GM12878 (cell line): Measurements from ENCODE around the gene SFTPB. TPM values are rescaled to one million over a fixed set of nuclear protein-coding genes. Genes with fewer than 3 reads are reported as not detected.
A peak's percentile ranks its signal among the peaks of the same experiment; 100 is the strongest.

Experiments
- ATAC-seq: fragments of 200-7000 bp; cut with Tn5 transposase; 3 replicates; pipeline ENCODE4 v1.9.1; 2020; ENCODE audit warnings: mild to moderate bottlenecking, moderate library complexity
- BruUV-seq: library from RNA; stranded (reverse); fragments of 400-500 nt; replicated peaks from 2 replicates; lab custom pipeline; 2021; lab: Mats Ljungman, UMichigan
- CTCF ChIA-PET: fragments of 300-600 bp; sonication (Branson Sonifier 250); formaldehyde crosslinking; extraction: SDS; loops from one replicate; lab custom pipeline; 2021; ENCODE audit warnings: inconsistent platforms; lab: Yijun Ruan, JAX
- POLR2A ChIA-PET: fragments of 350-600 bp; formaldehyde crosslinking; extraction: SDS; loops from one replicate; lab custom pipeline; 2021; ENCODE audit warnings: inconsistent platforms; lab: Charles Lee
- RAD21 ChIA-PET: fragments of 300-600 bp; sonication (Branson Sonifier 250); formaldehyde crosslinking; loops from one replicate; lab custom pipeline; 2023; ENCODE audit warnings: antibody characterized with exemption; ENCODE audit not compliant: unreplicated experiment; lab: Charles Lee
- SMC1A ChIA-PET: fragments of 300-600 bp; sonication (Branson Sonifier 250); formaldehyde crosslinking; loops from one replicate; lab custom pipeline; 2023; ENCODE audit not compliant: unreplicated experiment, uncharacterized antibody; lab: Charles Lee
- DNase-seq: peaks from one replicate; pipeline ENCODE4 v3.0.0-alpha.2; 2011; ENCODE audit warnings: low read depth, low spot score
- FAIRE-seq: peaks from 3 replicates; lab custom pipeline; 2011; peaks lifted over from hg19 to GRCh38; lab: Jason Lieb, UNC
- H2AFZ ChIP-seq: 2 replicates; pipeline ENCODE4 v1.6.0; 2011; ENCODE audit warnings: low read depth, low read length, control low read depth; ENCODE audit not compliant: control insufficient read depth
- H3K27ac ChIP-seq: 2 replicates; pipeline ENCODE4 v1.5.1; 2011; ENCODE audit warnings: control low read depth; ENCODE audit not compliant: control insufficient read depth, insufficient read depth
- H3K27me3 ChIP-seq, 2 experiments: replicated peaks in 1 of 2; 2 replicates each; pipeline versions ENCODE4 v1.6.0 to v1.6.1; 2011; ENCODE audit warnings: low read length in 1 of 2; ENCODE audit not compliant: control insufficient read depth in 2 of 2, insufficient read depth in 2 of 2
- H3K36me3 ChIP-seq, 2 experiments: 2 replicates each; pipeline ENCODE4 v1.5.1; 2011; ENCODE audit warnings: low read length in 1 of 2; ENCODE audit not compliant: control insufficient read depth in 2 of 2, insufficient read depth in 2 of 2
- H3K4me1 ChIP-seq: 2 replicates; pipeline ENCODE4 v1.6.1; 2011; ENCODE audit warnings: mild to moderate bottlenecking, low read length, moderate library complexity, mixed read lengths; ENCODE audit not compliant: control insufficient read depth, insufficient read depth
- H3K4me2 ChIP-seq: 2 replicates; pipeline ENCODE4 v1.6.0; 2011; ENCODE audit warnings: control low read depth; ENCODE audit not compliant: control insufficient read depth, insufficient read depth
- H3K4me3 ChIP-seq: fragments of 200-600 bp; sonication (generic); 2 replicates; pipeline ENCODE4 v1.5.1; 2016
- H3K79me2 ChIP-seq: 2 replicates; pipeline ENCODE4 v1.6.0; 2011; ENCODE audit warnings: low read length; ENCODE audit not compliant: control insufficient read depth, insufficient read depth
- H3K9ac ChIP-seq: 2 replicates; pipeline ENCODE4 v1.8.0; 2011; ENCODE audit warnings: low read length, control low read depth, mixed read lengths; ENCODE audit not compliant: control insufficient read depth, insufficient read depth
- H3K9me3 ChIP-seq: replicated peaks from 3 replicates; pipeline ENCODE4 v1.5.1; 2011; ENCODE audit warnings: mild to moderate bottlenecking, low read length; ENCODE audit not compliant: control insufficient read depth, insufficient read depth
- H4K20me1 ChIP-seq: 2 replicates; pipeline ENCODE4 v1.6.0; 2011; ENCODE audit not compliant: control insufficient read depth, insufficient read depth
- EGR1 ChIP-seq, 2 experiments: IDR thresholded peaks; 1 replicate in 1 of 2; 2 replicates in 1 of 2; pipeline ENCODE4 v1.6.1; 2011 to 2012; ENCODE audit warnings: low read depth in 2 of 2, low read length in 2 of 2, borderline replicate concordance in 1 of 2, mild to moderate bottlenecking in 1 of 2, moderate library complexity in 1 of 2
- FOS ChIP-seq: IDR thresholded peaks from 3 replicates; pipeline ENCODE4 v1.6.1; 2011; ENCODE audit warnings: borderline replicate concordance; ENCODE audit not compliant: insufficient read length; ENCODE audit errors: extremely low read depth
- GATAD2B ChIP-seq: fragments of 450-650 bp; conservative IDR thresholded peaks from 2 replicates; pipeline ENCODE4 v1.6.1; 2017; ENCODE audit warnings: low read depth, mild to moderate bottlenecking, moderate library complexity
- JUNB ChIP-seq: IDR thresholded peaks from 2 replicates; pipeline ENCODE4 v1.6.1; 2016; ENCODE audit warnings: antibody characterized with exemption, mild to moderate bottlenecking
- MAX ChIP-seq: IDR thresholded peaks from 2 replicates; pipeline ENCODE4 v1.6.1; 2012; ENCODE audit warnings: low read depth, low read length, improper control_type of control experiment
- NFIC ChIP-seq: IDR thresholded peaks from 2 replicates; pipeline ENCODE4 v1.6.1; 2012; ENCODE audit warnings: low read depth, mild to moderate bottlenecking, inconsistent platforms, low read length, moderate library complexity
- PAX5 ChIP-seq: IDR thresholded peaks from 2 replicates; pipeline ENCODE4 v1.6.1; 2011; ENCODE audit warnings: low read depth, low read length, borderline replicate concordance
- SKIL ChIP-seq: fragments of 450-650 bp; IDR thresholded peaks from 2 replicates; pipeline ENCODE4 v1.6.1; 2017; ENCODE audit warnings: mild to moderate bottlenecking, low read depth, inconsistent platforms; ENCODE audit not compliant: poor library complexity, severe bottlenecking
- SREBF1 ChIP-seq: IDR thresholded peaks from 2 replicates; pipeline ENCODE4 v1.6.1; 2012; ENCODE audit warnings: mild to moderate bottlenecking, low read length
- SUPT20H ChIP-seq: IDR thresholded peaks from 2 replicates; pipeline ENCODE4 v1.6.1; 2011; ENCODE audit warnings: low read depth, mild to moderate bottlenecking, low read length, moderate library complexity, borderline replicate concordance; ENCODE audit not compliant: control insufficient read depth
- TARDBP ChIP-seq: IDR thresholded peaks from 2 replicates; pipeline ENCODE4 v1.6.1; 2016; ENCODE audit warnings: borderline replicate concordance
- WRNIP1 ChIP-seq: IDR thresholded peaks from 2 replicates; pipeline ENCODE4 v1.6.1; 2011; ENCODE audit warnings: low read depth, low read length, improper control_type of control experiment, borderline replicate concordance
- in situ Hi-C: fragments of 300-500 bp; cut with MboI; formaldehyde crosslinking; loops from 9 replicates; pipeline ENCODE4 v1.14.3; 2018; ENCODE audit warnings: mixed read lengths
- intact Hi-C: fragments of 100-400 bp; cut with micrococcal nuclease; formaldehyde crosslinking; loops from one replicate; pipeline ENCODE4 v1.14.2; 2022; ENCODE audit not compliant: unreplicated experiment
- polyA plus RNA-seq, 11 experiments: library from polyadenylated mRNA; depleted of rRNA in 4 of 11; unstranded in 6 of 11; stranded (reverse) in 5 of 11; fragments of >200 nt; fragmentation: Nextera tagmentation in 4 of 11; fragmentation: Illumina TruSeq in 1 of 11; extraction: Ambion mirVana in 4 of 11; extraction: Trizol in 1 of 11; gene quantifications; 1 replicate in 1 of 11; 2 replicates in 10 of 11; pipeline versions ENCODE4 v1.2.1 to v1.2.3, GENCODE V29; 2011 to 2016; ENCODE audit warnings: inconsistent platforms in 2 of 11, missing spikeins in 2 of 11, low read depth in 1 of 11
- total RNA-seq, 4 experiments: library from RNA; depleted of rRNA in 3 of 4; stranded (reverse); fragments of >200 nt in 3 of 4; fragmentation: Illumina TruSeq in 1 of 4; extraction: Trizol in 1 of 4; gene quantifications; 2 replicates each; pipeline versions ENCODE4 v1.2.1 to v1.2.3, GENCODE V29; 2013 to 2021

SFTPB gene
- total and polyA plus RNA-seq, 10 of the 15 experiments (the other 5 are each of a cell fraction or from before 2014, with no cell fraction given), result 0.02 to 5.3 TPM; not detected in 8

GRCh38 chr2:85702800-85703199, 34.8 kb upstream of the SFTPB start (continued):
- TF ChIP-seq SKIL (no peak), MAX (no peak), EGR1 (IDR thresholded peaks at IDR 0.05; ENCODE audit: borderline replicate concordance in 1 of 2, low read depth in 2 of 2, low read length in 2 of 2) (no peak), SUPT20H (no peak), FOS (no peak), SREBF1 (no peak), TARDBP (no peak), PAX5 (no peak)

- DNase-seq (no peak), ATAC-seq (peak; percentile 3; the same call in 1 of the 3 replicates), FAIRE-seq (no peak)
- ChIA-PET RAD21 (no interaction called here), CTCF (interaction anchor here (1.2 to 10.2 kb wide), 4 partner anchors 10 to 65 kb away, joined by 3 to 194 read pairs (median 83); no protein-coding TSS in a partner anchor), POLR2A (interaction anchor here (0.6 kb wide), 1 partner anchor 71 kb away, joined by 5 read pairs; no protein-coding TSS in a partner anchor), SMC1A (interaction anchor here (1.2 to 9.8 kb wide), 3 partner anchors 22 to 66 kb away, joined by 3 to 75 read pairs (median 11); no protein-coding TSS in a partner anchor)
- BruUV-seq, result no TSS peak
- in situ Hi-C loops, result no loop called here
- TF ChIP-seq NFIC (peak; percentile 23; the same call in 1 of the 2 replicates), GATAD2B (no peak), WRNIP1 (no peak), JUNB (peak; percentile 54)
- H3K79me2 ChIP-seq, result no peaks in the 10 kb centered on the region
- H3K27me3 ChIP-seq, result no peaks in the 10 kb centered on the region
- no peak overlapping the region for H3K9ac ChIP-seq
- intact Hi-C loops, result no loop called here
- H4K20me1 ChIP-seq, result no peaks in the 10 kb centered on the region
- no peak overlapping the region for H2AFZ ChIP-seq
- H3K4me2 ChIP-seq, result no peak overlapping the region
- peaks cover 21% of the 10 kb centered on the region for H3K4me1 ChIP-seq
- no peak overlapping the region for H3K27ac ChIP-seq
- no peaks in the 10 kb centered on the region for H3K36me3 ChIP-seq
- no peaks in the 10 kb centered on the region for H3K9me3 ChIP-seq
- H3K4me3 ChIP-seq, result no peak overlapping the region
Measured at GRCh38 chr2:85702172-85702571, 34.2 kb upstream of the SFTPB start.
